ENCODE measurements around the gene SYT8.

The SYT8 gene

GRCh38 chr11:1820463-1821325 lies 14.1 kb upstream of the SYT8 start:
- TF ChIP-seq, protein P1, sequence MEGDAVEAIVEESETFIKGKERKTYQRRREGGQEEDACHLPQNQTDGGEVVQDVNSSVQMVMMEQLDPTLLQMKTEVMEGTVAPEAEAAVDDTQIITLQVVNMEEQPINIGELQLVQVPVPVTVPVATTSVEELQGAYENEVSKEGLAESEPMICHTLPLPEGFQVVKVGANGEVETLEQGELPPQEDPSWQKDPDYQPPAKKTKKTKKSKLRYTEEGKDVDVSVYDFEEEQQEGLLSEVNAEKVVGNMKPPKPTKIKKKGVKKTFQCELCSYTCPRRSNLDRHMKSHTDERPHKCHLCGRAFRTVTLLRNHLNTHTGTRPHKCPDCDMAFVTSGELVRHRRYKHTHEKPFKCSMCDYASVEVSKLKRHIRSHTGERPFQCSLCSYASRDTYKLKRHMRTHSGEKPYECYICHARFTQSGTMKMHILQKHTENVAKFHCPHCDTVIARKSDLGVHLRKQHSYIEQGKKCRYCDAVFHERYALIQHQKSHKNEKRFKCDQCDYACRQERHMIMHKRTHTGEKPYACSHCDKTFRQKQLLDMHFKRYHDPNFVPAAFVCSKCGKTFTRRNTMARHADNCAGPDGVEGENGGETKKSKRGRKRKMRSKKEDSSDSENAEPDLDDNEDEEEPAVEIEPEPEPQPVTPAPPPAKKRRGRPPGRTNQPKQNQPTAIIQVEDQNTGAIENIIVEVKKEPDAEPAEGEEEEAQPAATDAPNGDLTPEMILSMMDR (IDR thresholded peaks at IDR 0.05; ENCODE audit: low read depth, low read length, missing control alignments) = no peak
- Histone ChIP-seq H3K27ac (no peak overlapping the region), H3K27me3 (replicated peaks) (no peaks in the 10 kb centered on the region), H3K36me3 (replicated peaks) (no peaks in the 10 kb centered on the region), H3K4me3 (ENCODE audit: low read depth, low read length) (no peak overlapping the region)
- in situ Hi-C loops (cut with HindIII; ENCODE audit: low pct_ligation_motif_present, low sequenced_read_pairs) = no loop called here
- peak; percentile 21 for DNase-seq

- no peaks in the 10 kb centered on the region for H3K27me3 ChIP-seq (replicated peaks)
- H3K27ac ChIP-seq = no peak overlapping the region
- DNase-seq = no peak
- in situ Hi-C loops (cut with HindIII; ENCODE audit: low pct_ligation_motif_present, low sequenced_read_pairs) = no loop called here
- no peaks in the 10 kb centered on the region for H3K36me3 ChIP-seq (replicated peaks)
- TF ChIP-seq, protein P1 (IDR thresholded peaks at IDR 0.05; ENCODE audit: low read depth, low read length, missing control alignments) = no peak
- no peak overlapping the region for H3K4me3 ChIP-seq (ENCODE audit: low read depth, low read length)
Measured at GRCh38 chr11:1821562-1821961, 13.2 kb upstream of the SYT8 start.

DNA sequence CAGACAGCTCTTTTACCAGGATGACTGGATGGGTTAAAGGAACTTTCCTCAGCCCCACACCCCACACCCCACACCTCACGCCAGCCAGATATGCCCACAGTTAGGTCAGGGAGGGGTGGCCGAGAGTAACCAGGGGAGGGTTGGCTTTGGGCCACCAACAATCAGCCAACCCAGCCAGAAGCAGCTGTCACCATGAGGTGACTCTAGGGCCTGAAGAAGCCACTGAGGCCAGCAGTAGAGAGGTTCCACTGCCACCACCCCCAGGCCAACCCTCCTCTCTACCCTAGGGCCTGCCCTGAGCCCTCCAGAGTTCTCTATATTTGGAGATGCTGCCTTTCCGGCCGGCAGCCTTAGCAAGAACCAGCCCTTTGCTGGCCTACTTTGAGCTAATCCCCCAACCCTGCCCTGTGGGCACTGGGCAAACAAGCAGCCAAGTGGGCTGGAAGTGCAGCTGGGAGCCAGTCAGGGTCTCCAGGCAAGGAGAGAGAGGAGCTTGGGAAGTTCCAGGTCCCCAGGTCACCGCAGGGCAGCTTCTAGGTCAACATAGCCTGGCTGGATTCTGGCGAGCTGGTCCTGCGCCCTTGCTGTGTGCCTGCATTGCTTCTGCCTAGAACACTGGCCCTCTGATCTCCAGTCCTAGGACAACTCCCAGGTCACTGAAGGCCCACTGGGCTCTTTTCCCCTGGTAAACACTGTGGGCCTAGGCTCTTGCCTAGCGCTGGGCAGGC lies 12.0 kb upstream of the SYT8 start:
- no peak overlapping the region for H3K27ac ChIP-seq
- H3K27me3 ChIP-seq (replicated peaks) = no peaks in the 10 kb centered on the region
- H3K36me3 ChIP-seq (replicated peaks) = no peaks in the 10 kb centered on the region
- DNase-seq = no peak
- in situ Hi-C loops (cut with HindIII; ENCODE audit: low pct_ligation_motif_present, low sequenced_read_pairs) = no loop called here
- TF ChIP-seq, protein P1 (IDR thresholded peaks at IDR 0.05; ENCODE audit: low read depth, low read length, missing control alignments) = no peak
- no peak overlapping the region for H3K4me3 ChIP-seq (ENCODE audit: low read depth, low read length)

DNA sequence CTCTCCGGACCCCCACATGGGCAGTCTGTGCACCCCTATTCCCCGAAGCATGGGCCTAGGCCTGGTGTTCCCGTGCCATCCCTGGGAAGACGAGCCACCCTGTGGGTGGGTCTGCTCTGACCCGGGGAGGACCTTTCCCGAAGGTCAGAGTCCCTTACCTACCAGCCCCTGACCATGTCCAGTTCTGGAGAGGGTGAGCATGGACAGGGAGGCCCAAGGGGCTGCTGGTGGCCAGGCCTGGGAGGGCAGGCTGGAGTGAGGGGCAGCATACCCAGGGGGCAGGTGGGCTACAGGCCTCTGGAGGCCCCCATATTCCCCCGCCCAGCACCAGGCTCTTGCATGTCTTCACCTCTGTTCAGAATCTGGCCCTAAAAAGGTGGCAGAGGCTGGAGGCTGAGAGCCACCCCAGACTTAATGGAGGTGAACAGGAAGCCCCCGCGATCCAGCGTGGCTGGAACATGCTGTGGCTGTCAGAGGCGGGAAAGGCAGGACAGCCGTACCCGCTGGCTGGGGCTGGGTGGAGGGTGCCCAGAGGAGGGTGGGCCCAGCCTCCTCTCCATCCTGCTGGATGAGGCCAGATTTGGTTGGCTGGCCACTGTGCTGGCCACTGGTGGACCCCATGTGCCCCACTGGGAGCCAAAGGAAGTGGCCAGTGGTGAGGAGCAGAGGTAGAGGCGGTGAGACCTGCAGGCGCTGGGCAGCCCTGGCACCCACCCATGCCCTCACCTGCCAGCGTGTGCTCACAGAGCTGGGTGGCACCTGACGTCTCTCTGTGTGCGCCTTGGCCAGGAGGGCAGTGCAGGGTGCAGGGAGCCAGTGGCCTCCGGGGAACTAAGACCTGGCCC lies 11.2 kb upstream of the SYT8 start:
- Histone ChIP-seq H3K27ac (no peak overlapping the region), H3K27me3 (replicated peaks) (no peaks in the 10 kb centered on the region), H3K36me3 (replicated peaks) (no peaks in the 10 kb centered on the region), H3K4me3 (ENCODE audit: low read depth, low read length) (no peak overlapping the region)
- in situ Hi-C loops (cut with HindIII; ENCODE audit: low pct_ligation_motif_present, low sequenced_read_pairs) = no loop called here
- TF ChIP-seq, protein P1 (IDR thresholded peaks at IDR 0.05; ENCODE audit: low read depth, low read length, missing control alignments) = no peak
- no peak for DNase-seq

DNA sequence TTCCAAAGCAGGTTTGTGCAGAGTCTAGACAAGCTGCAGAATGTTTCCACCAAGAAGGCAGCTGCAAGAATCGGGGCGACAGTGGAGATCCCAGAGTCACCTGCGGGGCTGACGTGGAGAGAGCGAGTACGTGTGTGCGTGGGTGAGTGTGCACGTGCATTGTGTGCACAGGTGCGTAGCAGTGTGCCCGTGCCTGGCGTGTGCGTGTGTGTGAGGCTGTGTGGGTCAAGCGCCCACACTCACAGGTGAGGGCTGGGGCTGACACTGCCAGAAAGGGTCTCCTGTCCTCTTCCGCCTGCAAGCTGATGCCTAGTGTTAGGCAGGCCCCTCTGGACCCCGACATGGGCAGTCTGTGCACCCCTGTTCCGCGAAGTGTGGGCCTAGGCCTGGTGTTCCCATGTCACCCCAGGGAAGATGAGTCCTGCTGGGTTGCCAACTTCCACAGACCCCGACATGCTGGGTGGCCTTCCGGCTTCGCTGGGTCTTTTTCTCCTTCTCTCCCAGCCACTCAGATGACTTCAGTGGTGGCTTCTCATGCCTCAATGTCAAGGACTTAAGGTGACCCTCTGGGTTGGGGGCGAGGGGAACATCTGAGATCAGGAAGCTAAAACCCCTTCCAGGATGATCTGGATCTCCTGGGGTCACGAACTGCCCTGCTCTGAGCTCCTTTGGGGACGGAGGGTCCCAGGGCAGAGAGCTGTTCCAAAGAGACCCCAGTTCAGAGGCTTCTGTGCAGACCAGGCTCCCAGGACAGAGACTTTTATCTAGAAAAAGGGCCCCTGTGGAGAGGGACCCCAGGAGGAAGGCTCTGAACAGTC lies 10.4 kb upstream of the SYT8 start:
- Histone ChIP-seq H3K27me3 (replicated peaks) (no peaks in the 10 kb centered on the region), H3K27ac (no peak overlapping the region), H3K36me3 (replicated peaks) (no peaks in the 10 kb centered on the region), H3K4me3 (ENCODE audit: low read depth, low read length) (no peak overlapping the region)
- DNase-seq = no peak
- in situ Hi-C loops (cut with HindIII; ENCODE audit: low pct_ligation_motif_present, low sequenced_read_pairs) = no loop called here
- TF ChIP-seq, protein P1 (IDR thresholded peaks at IDR 0.05; ENCODE audit: low read depth, low read length, missing control alignments) = no peak

Data from brain microvascular endothelial cell (primary cell).